ENCODE results near the gene SPEN. TPM values are rescaled to one million over a fixed set of nuclear protein-coding genes. Genes with fewer than 3 reads are reported as not detected.
A peak's percentile ranks its signal among the peaks of the same experiment; 100 is the strongest.

SPEN gene
- total and polyA plus RNA-seq, 10 of the 15 experiments (the other 5 are each of a cell fraction or from before 2014, with no cell fraction given): 5.2 to 58.7 (median 20.1) TPM

- ChIA-PET CTCF (interaction anchor here (0.7 kb wide), 1 partner anchor 153 kb away, joined by 3 read pairs; no protein-coding TSS in a partner anchor), POLR2A (no interaction called here), RAD21 (ENCODE audit: unreplicated experiment) (no interaction called here), SMC1A (ENCODE audit: uncharacterized antibody, unreplicated experiment) (no interaction called here)
- intact Hi-C loops (cut with micrococcal nuclease; ENCODE audit: unreplicated experiment): loop anchor here (10.0 kb wide), 1 partner anchor 110 kb away; no protein-coding TSS in a partner anchor
- peaks cover 9 to 71% of the 10 kb centered on the region in 2 experiments for H3K36me3 ChIP-seq (ENCODE audit: control insufficient read depth in 2 of 2, insufficient read depth in 2 of 2, low read length in 1 of 2)
- FAIRE-seq (no peak), ATAC-seq (no peak), DNase-seq (ENCODE audit: low read depth, low spot score) (no peak)
- H3K9ac ChIP-seq (ENCODE audit: control insufficient read depth, insufficient read depth, low read length): no peak overlapping the region
- H2AFZ ChIP-seq (ENCODE audit: control insufficient read depth, low read depth, low read length): no peak overlapping the region
- no TSS peak for BruUV-seq (replicated peaks)
- in situ Hi-C loops (cut with MboI): no loop called here
- H3K9me3 ChIP-seq (replicated peaks; ENCODE audit: control insufficient read depth, insufficient read depth, low read length): no peaks in the 10 kb centered on the region
- H3K4me3 ChIP-seq: no peak overlapping the region
- H3K79me2 ChIP-seq (ENCODE audit: control insufficient read depth, insufficient read depth, low read length): peaks cover 9% of the 10 kb centered on the region
- no peaks in the 10 kb centered on the region for H3K27me3 ChIP-seq (replicated peaks in 1 of 2; ENCODE audit: control insufficient read depth in 2 of 2, insufficient read depth in 2 of 2, low read length in 1 of 2)
- H3K27ac ChIP-seq (ENCODE audit: control insufficient read depth, insufficient read depth): no peak overlapping the region
- no peak for TF ChIP-seq NR2C2 (IDR thresholded peaks at IDR 0.05; ENCODE audit: borderline replicate concordance, control insufficient read depth, insufficient read length, low read depth)
- peak; percentile 21 for TF ChIP-seq POLR2A (IDR thresholded peaks at IDR 0.05; ENCODE audit: low read depth, low read length)
- H3K4me2 ChIP-seq (ENCODE audit: control insufficient read depth, insufficient read depth): no peak overlapping the region
- 98% methylated on average over 39 of the region's 39 CpGs for WGBS (ENCODE audit: insufficient coverage, insufficient replicate concordance, low lambda C conversion rate, missing lambda C conversion rate)
- peaks cover 28% of the 10 kb centered on the region for H3K4me1 ChIP-seq (ENCODE audit: control insufficient read depth, insufficient read depth, low read length)
- no peaks in the 10 kb centered on the region for H4K20me1 ChIP-seq (ENCODE audit: control insufficient read depth, insufficient read depth)
These were observed 97.7 kb downstream of the SPEN start for GRCh38 chr1:15945011-15945831.

GRCh38 chr1:15945832-15946448 lies 98.4 kb downstream of the SPEN start:
- H3K4me1 ChIP-seq (ENCODE audit: control insufficient read depth, insufficient read depth, low read length): peaks cover 35% of the 10 kb centered on the region
- H3K4me3 ChIP-seq: no peak overlapping the region
- no peak for DNase-seq (ENCODE audit: low read depth, low spot score)
- intact Hi-C loops (cut with micrococcal nuclease; ENCODE audit: unreplicated experiment) (loop anchor here (10.0 kb wide), 1 partner anchor 109 kb away; no protein-coding TSS in a partner anchor), in situ Hi-C loops (cut with MboI) (no loop called here)
- no peak overlapping the region for H3K27ac ChIP-seq (ENCODE audit: control insufficient read depth, insufficient read depth)
- H3K4me2 ChIP-seq (ENCODE audit: control insufficient read depth, insufficient read depth): no peak overlapping the region
- no peaks in the 10 kb centered on the region for H3K27me3 ChIP-seq (replicated peaks in 1 of 2; ENCODE audit: control insufficient read depth in 2 of 2, insufficient read depth in 2 of 2, low read length in 1 of 2)
- peaks cover 7 to 66% of the 10 kb centered on the region in 2 experiments for H3K36me3 ChIP-seq (ENCODE audit: control insufficient read depth in 2 of 2, insufficient read depth in 2 of 2, low read length in 1 of 2)
- ChIA-PET POLR2A (no interaction called here), RAD21 (ENCODE audit: unreplicated experiment) (no interaction called here), SMC1A (ENCODE audit: uncharacterized antibody, unreplicated experiment) (no interaction called here), CTCF (interaction anchor here (0.7 kb wide), 1 partner anchor 154 kb away, joined by 3 read pairs; no protein-coding TSS in a partner anchor)
- H2AFZ ChIP-seq (ENCODE audit: control insufficient read depth, low read depth, low read length): no peak overlapping the region
- H3K9ac ChIP-seq (ENCODE audit: control insufficient read depth, insufficient read depth, low read length): no peak overlapping the region
- no TSS peak for BruUV-seq (replicated peaks)
- H3K79me2 ChIP-seq (ENCODE audit: control insufficient read depth, insufficient read depth, low read length): peaks cover 15% of the 10 kb centered on the region
- WGBS (ENCODE audit: insufficient coverage, insufficient replicate concordance, low lambda C conversion rate, missing lambda C conversion rate): 94% methylated on average over 13 of the region's 17 CpGs
- no peak for TF ChIP-seq RFX5 (IDR thresholded peaks at IDR 0.05; ENCODE audit: low read depth, low read length)
- no peak for TF ChIP-seq IKZF1 (conservative IDR thresholded peaks at IDR 0.05)
- TF ChIP-seq LARP7 (IDR thresholded peaks at IDR 0.05): no peak
- TF ChIP-seq KLF5 (IDR thresholded peaks at IDR 0.05; ENCODE audit: partially characterized antibody): no peak
- TF ChIP-seq JUND (IDR thresholded peaks at IDR 0.05; ENCODE audit: low read depth, low read length): no peak
- TF ChIP-seq POU2F2 (IDR thresholded peaks at IDR 0.05; ENCODE audit: borderline replicate concordance, low read depth, low read length): no peak
- TF ChIP-seq ZBTB33 (IDR thresholded peaks at IDR 0.05): no peak
- TF ChIP-seq RUNX3 (IDR thresholded peaks at IDR 0.05; ENCODE audit: low read length): no peak
- TF ChIP-seq SREBF2 (IDR thresholded peaks at IDR 0.05; ENCODE audit: low read length): no peak
- no peak for FAIRE-seq
- no peaks in the 10 kb centered on the region for H4K20me1 ChIP-seq (ENCODE audit: control insufficient read depth, insufficient read depth)
- H3K9me3 ChIP-seq (replicated peaks; ENCODE audit: control insufficient read depth, insufficient read depth, low read length): no peaks in the 10 kb centered on the region
- ATAC-seq: no peak
